ENCODE results near the gene TTYH2. TPM values are rescaled to one million over a fixed set of nuclear protein-coding genes. Genes with fewer than 3 reads are reported as not detected.

Gene TTYH2
- total and polyA plus RNA-seq, 10 donors: 2.7 to 22.7 (median 17.7) TPM

DNA sequence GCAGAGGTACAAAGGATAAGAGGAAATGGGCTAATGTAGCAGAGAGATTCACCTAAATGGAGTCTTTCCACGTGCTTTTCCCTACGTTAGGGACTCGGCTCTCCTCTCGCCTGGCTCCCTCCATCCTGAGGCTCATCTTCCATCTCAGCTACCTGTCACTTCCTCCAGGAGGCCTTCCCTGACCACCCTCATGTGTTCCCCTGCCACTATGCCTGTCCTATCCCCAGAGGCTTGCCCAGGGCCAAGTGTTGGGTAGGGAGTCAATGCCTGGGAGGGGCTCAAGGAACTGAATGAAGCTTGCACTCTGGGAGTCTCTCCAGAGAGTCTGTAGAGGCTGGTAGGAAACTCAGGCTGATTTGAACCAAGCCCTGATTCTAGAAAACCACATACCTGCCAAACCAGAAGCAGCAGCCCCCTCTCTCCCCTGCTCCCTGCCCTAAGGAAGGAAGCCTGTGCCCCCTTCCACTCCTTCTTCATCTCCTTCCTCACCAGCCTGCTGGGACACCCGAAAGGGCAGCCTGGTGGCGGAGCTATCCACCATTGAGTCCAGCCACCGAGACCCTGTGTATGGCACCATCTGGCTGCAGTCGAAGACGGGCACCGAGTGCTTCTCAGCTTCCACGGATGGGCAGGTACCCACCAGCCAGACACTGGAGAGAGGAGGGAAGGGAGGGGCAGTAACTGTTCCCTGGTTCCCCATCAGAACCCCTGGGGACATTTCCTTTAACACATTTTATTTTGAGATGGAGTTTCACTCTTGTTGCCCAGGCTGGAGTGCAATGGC lies 86.0 kb downstream of the TTYH2 start:
- H3K9me3 ChIP-seq: peaks cover 0 to 2% (median 0%) of the 10 kb centered on the region in 8 donors
- peaks cover 5 to 30% (median 8%) of the 10 kb centered on the region in 6 donors for H3K4me1 ChIP-seq
- peaks cover 0 to 34% (median 0%) of the 10 kb centered on the region in 7 donors for H3K27me3 ChIP-seq (replicated peaks in 1 of 7)
- no peak for TF ChIP-seq POLR2A (IDR thresholded peaks at IDR 0.05)
- no peak for TF ChIP-seq POLR2AphosphoS5 (IDR thresholded peaks at IDR 0.05)
- TF ChIP-seq, protein P1, sequence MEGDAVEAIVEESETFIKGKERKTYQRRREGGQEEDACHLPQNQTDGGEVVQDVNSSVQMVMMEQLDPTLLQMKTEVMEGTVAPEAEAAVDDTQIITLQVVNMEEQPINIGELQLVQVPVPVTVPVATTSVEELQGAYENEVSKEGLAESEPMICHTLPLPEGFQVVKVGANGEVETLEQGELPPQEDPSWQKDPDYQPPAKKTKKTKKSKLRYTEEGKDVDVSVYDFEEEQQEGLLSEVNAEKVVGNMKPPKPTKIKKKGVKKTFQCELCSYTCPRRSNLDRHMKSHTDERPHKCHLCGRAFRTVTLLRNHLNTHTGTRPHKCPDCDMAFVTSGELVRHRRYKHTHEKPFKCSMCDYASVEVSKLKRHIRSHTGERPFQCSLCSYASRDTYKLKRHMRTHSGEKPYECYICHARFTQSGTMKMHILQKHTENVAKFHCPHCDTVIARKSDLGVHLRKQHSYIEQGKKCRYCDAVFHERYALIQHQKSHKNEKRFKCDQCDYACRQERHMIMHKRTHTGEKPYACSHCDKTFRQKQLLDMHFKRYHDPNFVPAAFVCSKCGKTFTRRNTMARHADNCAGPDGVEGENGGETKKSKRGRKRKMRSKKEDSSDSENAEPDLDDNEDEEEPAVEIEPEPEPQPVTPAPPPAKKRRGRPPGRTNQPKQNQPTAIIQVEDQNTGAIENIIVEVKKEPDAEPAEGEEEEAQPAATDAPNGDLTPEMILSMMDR (IDR thresholded peaks at IDR 0.05 in 8 of 11, conservative IDR thresholded peaks at IDR 0.05 in 3 of 11): no peak
- intact Hi-C loops (cut with DNase I; ENCODE audit: low total_unique reads): loop anchor here (5.0 kb wide), 2 partner anchors 58 to 87 kb away; partner anchors contain the start of gene TTYH2
- no peaks in the 10 kb centered on the region for H3K36me3 ChIP-seq
- WGBS, 5 donors: 80 to 91% (median 89%) methylated on average over 11 of the region's 11 CpGs
- no peak for DNase-seq
- no peak overlapping the region for H3K4me3 ChIP-seq
- peak overlapping the region in 3 of 8 donors; percentile 39 to 59 (median 48) for H3K27ac ChIP-seq

DNA sequence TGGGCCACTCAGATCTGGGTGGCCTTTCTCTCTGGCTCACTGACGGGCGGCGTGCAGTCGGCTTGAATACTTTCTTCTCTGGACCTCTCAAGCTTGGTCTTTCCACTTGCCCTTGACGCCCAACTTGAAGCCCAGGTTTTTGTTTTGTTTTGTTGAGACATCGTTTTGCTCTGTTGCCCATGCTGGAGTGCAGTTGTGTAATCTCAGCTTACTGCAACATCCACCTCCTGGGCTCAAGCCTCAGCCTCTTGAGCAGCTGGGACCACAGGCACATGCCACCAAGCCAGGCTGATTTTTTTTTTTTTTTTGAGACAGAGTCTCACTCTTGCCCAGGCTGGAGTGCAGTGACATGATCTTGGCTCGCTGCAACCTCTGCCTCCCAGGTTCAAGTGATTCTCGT lies 89.9 kb downstream of the TTYH2 start:
- Histone ChIP-seq H3K9me3 (peaks cover 0 to 11% (median 5%) of the 10 kb centered on the region in 8 donors), H3K4me3 (no peak overlapping the region), H3K27me3 (replicated peaks in 1 of 7) (peaks cover 0 to 37% (median 0%) of the 10 kb centered on the region in 7 donors), H3K36me3 (no peaks in the 10 kb centered on the region), H3K4me1 (peaks cover 3 to 37% (median 10%) of the 10 kb centered on the region in 6 donors), H3K27ac (no peak overlapping the region)
- 78 to 91% (median 85%) methylated on average over 8 of the region's 8 CpGs for WGBS, 5 donors
- TF ChIP-seq POLR2A (IDR thresholded peaks at IDR 0.05): no peak
- no peak for TF ChIP-seq POLR2AphosphoS5 (IDR thresholded peaks at IDR 0.05)
- DNase-seq: no peak
- intact Hi-C loops (cut with DNase I; ENCODE audit: low total_unique reads): loop anchor here (5.0 kb wide), 1 partner anchor 54 kb away; no protein-coding TSS in a partner anchor

DNA sequence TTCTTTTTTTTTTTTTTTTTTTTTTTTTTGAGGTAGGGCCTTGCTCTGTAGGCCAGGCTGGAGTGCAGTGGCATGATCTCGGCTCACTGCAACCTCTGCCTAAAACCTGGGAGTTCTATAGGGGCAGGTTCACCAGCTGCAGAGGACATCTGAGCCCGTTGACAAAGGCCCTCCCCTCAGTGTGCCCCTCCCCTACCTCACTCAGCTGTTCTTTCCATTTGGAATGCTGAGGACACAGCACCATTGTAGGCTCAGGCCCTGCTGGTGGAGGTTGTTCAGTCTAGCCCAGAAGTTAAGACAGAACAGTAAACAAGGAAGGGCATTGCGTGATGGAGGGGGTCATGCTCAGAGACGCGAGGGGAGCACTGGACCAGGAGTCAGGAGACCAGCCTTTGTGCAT lies 90.8 kb downstream of the TTYH2 start:
- H3K36me3 ChIP-seq: no peaks in the 10 kb centered on the region
- H3K4me1 ChIP-seq: peaks cover 5 to 45% (median 14%) of the 10 kb centered on the region in 6 donors
- no peak overlapping the region for H3K27ac ChIP-seq
- no peak overlapping the region for H3K4me3 ChIP-seq
- peaks cover 0 to 38% (median 0%) of the 10 kb centered on the region in 7 donors for H3K27me3 ChIP-seq (replicated peaks in 1 of 7)
- DNase-seq: no peak
- TF ChIP-seq, protein P1 (IDR thresholded peaks at IDR 0.05 in 8 of 11, conservative IDR thresholded peaks at IDR 0.05 in 3 of 11): no peak
- TF ChIP-seq POLR2AphosphoS5 (IDR thresholded peaks at IDR 0.05): no peak
- TF ChIP-seq POLR2A (IDR thresholded peaks at IDR 0.05): no peak
- H3K9me3 ChIP-seq: peaks cover 0 to 11% (median 5%) of the 10 kb centered on the region in 8 donors
- intact Hi-C loops (cut with DNase I; ENCODE audit: low total_unique reads): loop anchor here (5.0 kb wide), 1 partner anchor 53 kb away; no protein-coding TSS in a partner anchor
- 76 to 89% (median 85%) methylated on average over 5 of the region's 5 CpGs for WGBS, 5 donors

DNA sequence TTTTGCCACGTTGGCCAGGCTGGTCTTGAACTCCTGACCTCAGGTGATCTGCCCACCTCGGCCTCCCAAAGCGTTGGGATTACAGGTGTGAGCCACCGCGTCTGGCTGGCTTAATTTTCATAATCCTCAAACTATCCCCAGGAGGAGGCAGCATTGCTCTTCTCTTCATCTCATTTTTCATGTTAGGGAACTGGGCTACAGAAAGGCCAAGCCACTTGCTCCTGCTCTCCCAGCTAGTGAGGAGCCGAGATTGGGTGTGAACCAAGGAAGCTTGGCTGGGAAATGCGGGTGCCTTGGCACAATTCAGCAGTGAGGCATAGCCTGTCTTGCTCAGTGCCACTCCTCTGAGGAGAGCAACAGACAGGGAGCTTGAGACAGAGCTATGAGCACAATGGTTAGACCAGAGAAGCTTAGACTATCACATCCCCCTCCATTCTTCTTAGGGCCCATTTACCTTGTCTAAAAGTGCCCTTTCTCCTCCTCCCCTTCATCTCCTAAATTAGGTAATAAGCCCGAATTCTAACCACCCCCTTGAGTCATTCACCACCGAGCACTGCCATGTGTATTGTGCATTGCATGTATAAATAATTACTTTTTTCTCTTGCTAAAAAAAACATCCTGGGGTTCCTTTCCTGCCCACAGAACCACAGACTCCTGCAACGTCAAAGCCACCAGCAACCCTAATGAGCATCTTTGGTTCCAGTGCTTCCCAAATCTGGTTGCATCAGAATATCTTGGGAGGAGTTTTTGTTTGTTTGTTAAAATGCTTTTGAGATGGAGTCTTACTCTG lies 92.7 kb downstream of the TTYH2 start:
- WGBS, 5 donors: 44 to 59% (median 50%) methylated on average over 10 of the region's 10 CpGs
- TF ChIP-seq POLR2A (IDR thresholded peaks at IDR 0.05): no peak
- TF ChIP-seq POLR2AphosphoS5 (IDR thresholded peaks at IDR 0.05): peak in 1 of 3 donors; percentile 12
- TF ChIP-seq, protein P1 (IDR thresholded peaks at IDR 0.05 in 8 of 11, conservative IDR thresholded peaks at IDR 0.05 in 3 of 11): peak in 3 of 11 experiments; percentile 11 to 44 (median 25)
- H3K36me3 ChIP-seq: peaks cover 0 to 2% (median 0%) of the 10 kb centered on the region in 6 donors
- no peak overlapping the region for H3K27ac ChIP-seq
- H3K4me1 ChIP-seq: peaks cover 3 to 49% (median 17%) of the 10 kb centered on the region in 6 donors
- peaks cover 0 to 37% (median 0%) of the 10 kb centered on the region in 7 donors for H3K27me3 ChIP-seq (replicated peaks in 1 of 7)
- no peak for DNase-seq
- H3K9me3 ChIP-seq: peaks cover 0 to 11% (median 5%) of the 10 kb centered on the region in 8 donors
- H3K4me3 ChIP-seq: no peak overlapping the region
- intact Hi-C loops (cut with DNase I; ENCODE audit: low total_unique reads): no loop called here
